Stimulated activated naive CD4-positive, alpha-beta T cell treated with Interleukin-2 at 50 U/mL for 16 hours (primary cell): ENCODE measurements around the gene RDH13.
"Not testable (repeated sequence)": the region's sequence is repeated elsewhere in the genome, so short reads cannot be mapped to it uniquely, and the experiment has no call there.

ENCODE experiments used
- DNase-seq: peaks from one replicate; lab custom pipeline; 2025; lab: John Stamatoyannopoulos, UW

The RDH13 gene

DNA sequence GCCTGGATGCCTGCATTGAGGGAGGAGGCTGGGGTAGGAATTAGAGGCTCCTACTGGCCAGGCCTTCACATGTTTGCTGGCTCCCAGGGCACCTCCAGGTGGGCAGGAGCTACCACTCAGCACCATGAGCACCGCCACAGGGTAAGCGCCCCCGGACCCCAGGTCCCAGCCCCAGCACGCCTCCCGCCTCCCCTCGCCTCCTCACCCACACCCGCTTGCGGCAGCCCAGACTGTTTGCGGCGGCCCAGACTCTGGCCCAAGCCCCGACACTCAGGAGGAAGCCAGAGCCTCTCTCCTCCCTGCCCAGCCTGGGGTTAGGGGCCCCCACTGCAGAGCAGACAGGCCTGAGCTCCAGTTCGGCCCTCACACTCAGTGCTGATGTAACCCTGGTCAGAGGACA, 13.4 kb upstream of the RDH13 start:
- DNase-seq: no peak

GRCh38 chr19:55075371-55075998, 12.5 kb upstream of the RDH13 start, which contains the start of gene EPS8L1:
TSS of gene EPS8L1 (plus strand) at chr19:55075869. CDS start at chr19:55076445, 576 bp downstream.
- DNase-seq: no peak

DNA sequence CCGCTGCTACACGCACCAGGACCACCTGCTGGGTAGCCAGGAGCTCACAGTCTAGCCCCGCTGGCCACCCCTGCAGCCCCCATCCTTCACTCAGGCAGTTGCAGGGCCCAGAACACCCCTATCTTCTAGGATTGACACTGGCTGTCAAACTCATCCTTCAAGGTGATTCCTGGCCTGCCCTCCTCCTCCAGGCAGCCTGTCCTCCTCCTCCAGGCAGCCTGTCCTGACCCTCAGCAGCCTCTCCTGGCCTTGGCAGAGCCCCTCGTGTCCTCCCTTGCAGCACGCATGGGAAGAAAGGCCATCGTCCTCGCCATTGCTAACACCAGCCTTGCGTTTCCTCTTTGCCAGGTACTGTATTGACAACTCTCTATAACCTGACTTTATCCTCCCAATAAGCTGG, 9.0 kb upstream of the RDH13 start:
- no peak for DNase-seq

DNA sequence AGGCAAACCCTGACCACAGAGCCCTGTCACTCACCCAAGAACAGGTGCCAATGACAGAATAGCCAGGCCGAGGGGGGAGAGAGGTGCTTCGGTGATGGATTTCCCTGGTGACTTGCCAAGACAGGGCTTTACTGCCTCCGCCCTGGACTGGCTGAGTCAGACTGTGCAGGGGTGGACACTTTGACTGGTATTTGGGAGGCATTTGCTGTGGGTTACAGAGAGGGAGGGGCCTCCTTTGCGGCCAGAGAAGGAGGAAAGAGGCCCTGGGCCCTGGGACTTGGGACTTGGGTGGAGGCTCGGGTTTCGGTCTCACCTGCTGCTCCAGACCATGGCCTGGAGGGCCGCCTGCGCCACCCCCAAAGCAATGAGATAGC, 8.2 kb upstream of the RDH13 start:
- DNase-seq: no peak

- no peak for DNase-seq
These were observed 7.6 kb upstream of the RDH13 start for GRCh38 chr19:55070466-55071128.

DNA sequence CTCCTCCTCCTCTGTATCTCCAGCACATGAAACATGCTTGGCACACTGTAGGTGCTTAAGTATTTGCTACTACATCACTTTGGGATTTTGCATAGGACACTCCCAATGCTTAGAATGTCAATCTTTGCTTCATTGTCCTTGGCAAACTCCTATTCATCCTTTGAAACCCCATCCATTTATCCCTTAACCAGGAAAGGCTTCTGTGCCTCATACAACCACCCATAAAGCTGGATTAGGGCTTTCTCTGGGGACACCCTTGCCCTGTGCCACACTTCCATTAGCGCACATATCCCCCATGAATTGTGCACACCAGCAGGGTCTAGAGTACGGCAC, 6.9 kb upstream of the RDH13 start:
- DNase-seq: no peak

DNA sequence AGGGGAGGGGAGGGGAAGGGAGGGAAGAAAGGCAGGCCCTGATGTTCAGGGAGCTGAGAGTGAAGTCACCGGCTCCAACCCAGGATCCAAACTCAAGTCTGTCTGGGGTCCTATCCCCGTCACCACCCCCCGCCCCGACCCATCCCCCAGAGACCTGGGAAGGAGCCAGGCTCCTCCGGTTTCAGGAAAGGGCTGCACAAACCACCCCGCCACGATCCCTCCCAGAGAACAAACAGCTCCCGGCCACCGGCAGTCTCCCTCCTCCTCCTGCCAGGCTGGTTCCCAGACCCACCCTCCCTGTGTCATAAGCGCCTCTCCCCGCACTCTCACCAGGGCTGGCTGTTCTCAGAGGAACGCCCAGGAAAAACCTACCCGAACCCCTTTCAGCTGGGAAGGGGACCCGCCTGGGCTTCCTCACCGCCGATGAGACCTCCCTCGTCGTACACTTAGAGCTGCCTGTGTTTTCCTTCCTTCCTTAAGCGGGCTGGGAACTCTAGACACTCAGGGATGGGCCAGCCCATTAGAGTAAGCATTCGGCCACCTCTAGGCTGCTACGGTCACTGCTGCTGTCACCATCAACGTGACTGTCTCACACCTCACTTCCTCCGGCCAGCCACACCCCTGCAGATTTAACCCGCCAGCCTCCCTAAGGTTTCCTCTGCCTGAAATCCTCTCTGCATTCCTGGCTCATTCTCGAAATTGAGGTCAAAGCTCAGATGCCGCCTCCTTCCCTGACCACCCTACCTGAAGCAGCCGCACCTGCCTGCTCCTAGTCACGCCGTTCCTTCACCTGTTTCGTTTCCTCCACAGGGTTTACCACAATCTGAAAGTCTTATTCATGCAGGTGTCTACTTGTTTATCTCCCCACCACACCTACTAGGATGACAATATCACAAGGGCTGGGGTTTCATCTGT, 6.3 kb upstream of the RDH13 start:
- DNase-seq: no peak

DNA sequence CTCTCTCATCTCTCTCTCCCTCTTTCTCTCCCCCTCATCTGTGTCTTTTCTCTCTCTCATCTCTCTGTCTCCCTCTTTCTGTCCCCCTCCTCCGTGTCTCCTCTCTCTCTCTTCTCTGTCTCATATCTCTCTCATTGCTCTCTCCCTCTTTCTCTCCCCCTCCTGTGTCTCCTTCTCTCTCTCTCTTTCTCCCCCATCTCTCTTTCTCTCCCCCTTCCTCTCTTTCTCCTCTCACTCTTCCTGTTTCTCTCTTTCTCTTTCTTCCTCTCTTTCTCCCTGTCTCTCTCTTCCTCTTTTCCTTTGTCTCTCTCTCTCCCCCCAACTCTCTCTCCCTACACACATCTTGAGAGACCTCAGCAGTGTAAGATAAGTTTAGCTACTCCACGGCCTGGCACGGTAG, 4.9 kb upstream of the RDH13 start:
- no peak for DNase-seq

- no peak for DNase-seq
These were observed 3.3 kb upstream of the RDH13 start for GRCh38 chr19:55066107-55066709.

GRCh38 chr19:55065516-55065915, 2.6 kb upstream of the RDH13 start:
- DNase-seq: not testable (repeated sequence)

GRCh38 chr19:55063492-55063843, 520 bp upstream of the RDH13 start:
- no peak for DNase-seq

GRCh38 chr19:55060287-55060686, 2.7 kb downstream of the RDH13 start:
- not testable (repeated sequence) for DNase-seq

DNA sequence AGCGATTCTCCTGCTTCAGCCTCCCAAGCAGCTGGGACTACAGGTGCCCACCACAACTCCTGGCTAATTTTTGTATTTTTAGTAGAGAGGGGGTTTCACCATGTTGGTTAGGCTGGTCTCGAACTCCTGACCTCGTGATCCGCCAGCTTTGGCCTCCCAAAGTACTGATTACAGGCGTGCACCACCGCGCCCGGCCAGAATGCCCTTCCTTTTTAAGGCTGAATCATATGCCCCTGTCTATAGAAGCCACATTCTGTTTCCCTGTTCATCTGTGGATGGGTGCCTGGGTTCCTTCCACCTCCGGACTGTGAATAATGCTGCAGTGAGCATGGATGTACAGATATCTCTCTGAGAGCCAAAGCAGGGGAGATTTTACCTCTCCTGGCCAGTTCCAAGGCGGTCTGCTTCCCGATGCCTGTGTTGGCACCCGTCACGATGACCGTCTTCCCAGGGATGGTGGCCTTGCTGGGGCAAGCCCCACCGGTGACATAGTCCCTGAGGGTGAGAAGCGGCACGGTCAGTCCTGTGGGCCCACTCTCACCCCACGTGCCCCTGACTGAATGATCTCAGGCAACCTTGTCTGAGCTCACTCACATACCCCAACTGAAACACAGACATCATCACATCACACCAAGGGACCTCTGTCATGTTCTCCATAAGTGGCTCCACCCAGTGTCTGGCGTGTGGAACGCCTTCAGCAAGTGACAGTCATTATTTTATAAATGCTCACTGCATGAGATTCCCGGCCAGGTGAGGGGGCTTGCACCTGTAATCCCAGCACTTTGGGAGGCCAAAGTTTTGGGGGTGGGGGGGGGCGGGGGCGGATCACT, 4.0 kb downstream of the RDH13 start:
- DNase-seq: no peak

DNA sequence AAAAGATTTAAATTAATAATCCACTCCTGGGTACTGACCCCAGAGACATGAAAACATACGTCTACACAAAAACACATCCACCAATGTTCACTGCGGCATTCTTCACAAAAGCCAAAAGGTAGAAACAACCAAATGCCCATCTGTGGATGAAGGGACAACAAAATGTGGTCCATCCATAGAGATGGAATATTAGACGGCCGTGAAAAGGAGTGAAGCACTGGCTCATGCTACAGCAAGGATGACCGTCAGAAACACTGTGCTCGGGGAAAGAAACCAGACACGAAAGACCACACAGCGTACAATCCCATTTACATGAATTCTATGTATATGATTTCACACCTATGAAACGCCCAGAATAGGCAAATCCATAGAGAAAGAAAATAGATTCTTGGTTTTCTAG, 6.1 kb downstream of the RDH13 start:
- no peak for DNase-seq

DNA sequence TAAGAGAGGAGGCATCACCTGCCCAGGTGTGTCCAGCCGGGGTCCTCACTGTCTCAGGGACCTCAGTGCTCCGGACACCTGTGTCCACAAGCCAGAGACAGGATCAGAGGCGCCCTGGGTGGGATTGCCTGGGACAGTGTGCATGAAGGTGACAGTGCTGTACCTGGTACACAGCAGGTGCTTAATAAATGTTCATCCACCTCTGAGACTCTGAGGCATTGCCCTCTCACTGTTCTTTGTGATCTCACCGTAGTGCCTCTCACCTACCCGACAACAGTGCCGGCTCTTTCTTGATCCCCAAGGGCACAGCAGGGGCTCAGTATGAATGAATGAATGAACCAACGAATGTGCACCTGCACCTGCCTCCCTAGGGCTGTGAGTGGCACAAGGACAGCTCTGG, 9.2 kb downstream of the RDH13 start:
- DNase-seq: no peak

GRCh38 chr19:55050749-55051532, 12.0 kb downstream of the RDH13 start:
- DNase-seq: no peak

DNA sequence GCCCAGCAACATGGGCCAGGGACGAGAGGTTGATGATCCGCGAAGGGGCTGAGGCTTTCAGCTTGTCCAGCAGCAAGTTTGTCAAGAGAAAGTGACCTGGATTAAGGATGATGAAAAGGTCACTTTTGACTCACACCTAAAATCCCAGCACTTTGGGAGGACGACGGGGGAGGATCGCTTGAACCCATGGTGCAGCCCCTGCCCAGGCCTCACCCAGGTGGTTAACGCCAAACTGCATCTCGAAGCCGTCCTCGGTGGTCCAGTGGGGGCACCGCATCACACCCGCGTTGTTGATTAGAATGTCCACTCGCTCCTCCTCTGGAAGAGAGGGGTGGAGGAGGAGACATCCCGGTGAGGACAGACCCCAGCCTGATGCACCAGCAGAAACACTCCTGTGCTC, 14.5 kb downstream of the RDH13 start:
- no peak for DNase-seq

DNA sequence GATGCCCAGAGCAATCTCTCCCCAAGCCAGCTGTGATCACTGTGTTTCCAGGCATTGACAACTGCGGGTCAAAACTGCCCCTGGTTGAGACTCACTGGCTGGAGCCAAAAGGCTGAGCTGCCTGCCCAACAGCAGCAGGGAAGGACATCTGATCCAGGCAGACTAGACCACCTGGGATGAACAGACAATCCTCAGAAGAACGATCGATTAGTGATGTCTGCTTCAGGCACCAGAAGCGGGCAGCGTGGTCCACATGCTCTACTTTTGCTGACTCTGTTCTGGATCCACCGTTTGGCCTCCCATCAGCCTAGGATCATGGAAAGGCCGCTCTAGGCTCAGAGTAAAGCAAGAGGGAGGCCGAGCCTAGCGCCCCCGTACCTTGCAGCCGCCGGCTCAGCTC, 15.0 kb downstream of the RDH13 start:
- DNase-seq: no peak

GRCh38 chr19:55046975-55047622, 15.8 kb downstream of the RDH13 start:
- no peak for DNase-seq
